Activated CD4-positive, alpha-beta memory T cell treated with anti-CD3 and anti-CD28 coated beads, Interleukin-2, amount 10 ng/mL, durations not matched to agents 7 days and 5 days (primary cell): Measurements from ENCODE around the gene LYL1. TPM values are rescaled to one million over a fixed set of nuclear protein-coding genes. Genes with fewer than 3 reads are reported as not detected.

Experiments
- CTCF ChIA-PET: fragments of 350-600 bp; sonication (Branson Sonifier 250); formaldehyde crosslinking; loops from one replicate; lab custom pipeline; 2021; ENCODE audit warnings: antibody characterized with exemption, inconsistent platforms; lab: Charles Lee
- POLR2A ChIA-PET: fragments of 350-600 bp; sonication (Branson Sonifier 250); formaldehyde crosslinking; loops from one replicate; lab custom pipeline; 2021; ENCODE audit warnings: antibody characterized with exemption; lab: Charles Lee
- DNase-seq: peaks from one replicate; pipeline ENCODE4 v3.0.0-alpha.2; 2020
- H3K27ac Mint-ChIP-seq: one replicate; pipeline ENCODE4 v1.8.0; 2021; ENCODE audit warnings: mild to moderate bottlenecking, mixed read lengths
- H3K27me3 Mint-ChIP-seq: one replicate; pipeline ENCODE4 v1.8.0; 2021; ENCODE audit warnings: mixed read lengths
- H3K36me3 Mint-ChIP-seq: one replicate; pipeline ENCODE4 v1.8.0; 2021; ENCODE audit warnings: low read depth, mixed read lengths
- H3K4me1 Mint-ChIP-seq: one replicate; pipeline ENCODE4 v1.8.0; 2021; ENCODE audit warnings: mixed read lengths
- H3K4me3 Mint-ChIP-seq: one replicate; pipeline ENCODE4 v1.8.0; 2021; ENCODE audit warnings: mild to moderate bottlenecking, mixed read lengths
- H3K9me3 Mint-ChIP-seq: one replicate; pipeline ENCODE4 v1.8.0; 2021; ENCODE audit warnings: mixed read lengths
- total RNA-seq, 2 experiments: library from RNA; stranded (reverse); gene quantifications; one replicate each; pipeline ENCODE4 v1.2.3, GENCODE V29; 2021

The LYL1 gene
- total RNA-seq, 2 experiments from 2014 or later = 5.7 to 6.2 TPM

DNA sequence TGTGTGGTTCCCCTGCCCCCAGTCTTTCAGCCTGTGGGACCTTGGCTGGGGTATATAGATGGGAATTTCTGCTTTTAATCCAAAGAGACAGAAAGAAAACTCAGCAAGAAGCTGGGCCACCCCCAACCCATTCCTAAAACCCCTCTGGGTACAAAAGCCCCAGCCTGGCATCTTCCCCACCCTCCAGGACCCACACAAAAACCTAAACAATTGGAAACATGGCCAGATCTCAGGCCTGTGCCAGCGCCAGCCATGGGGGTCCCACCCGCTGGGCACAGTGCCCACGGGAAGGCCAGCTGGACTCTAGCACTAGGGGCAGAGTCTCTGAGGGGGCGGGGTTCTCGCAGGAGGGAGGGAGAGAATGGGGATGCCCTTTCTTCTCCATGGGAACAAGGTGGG is 8.6 kb downstream of the LYL1 start:
- no peak overlapping the region for H3K4me3 Mint-ChIP-seq
- ChIA-PET CTCF (interaction anchor here (0.6 to 4.4 kb wide), 17 partner anchors 9 to 231 kb away, joined by 3 to 67 read pairs (median 5); no protein-coding TSS in a partner anchor), POLR2A (interaction anchor here (0.6 to 1.3 kb wide), 6 partner anchors 12 to 118 kb away, joined by 3 to 6 read pairs (median 4); partner anchors contain the start of gene NACC1)
- no peaks in the 10 kb centered on the region for H3K9me3 Mint-ChIP-seq
- peaks cover 34% of the 10 kb centered on the region for H3K4me1 Mint-ChIP-seq
- H3K36me3 Mint-ChIP-seq = peaks cover 2% of the 10 kb centered on the region
- H3K27ac Mint-ChIP-seq = no peak overlapping the region
- peaks cover 33% of the 10 kb centered on the region for H3K27me3 Mint-ChIP-seq
- no peak for DNase-seq

DNA sequence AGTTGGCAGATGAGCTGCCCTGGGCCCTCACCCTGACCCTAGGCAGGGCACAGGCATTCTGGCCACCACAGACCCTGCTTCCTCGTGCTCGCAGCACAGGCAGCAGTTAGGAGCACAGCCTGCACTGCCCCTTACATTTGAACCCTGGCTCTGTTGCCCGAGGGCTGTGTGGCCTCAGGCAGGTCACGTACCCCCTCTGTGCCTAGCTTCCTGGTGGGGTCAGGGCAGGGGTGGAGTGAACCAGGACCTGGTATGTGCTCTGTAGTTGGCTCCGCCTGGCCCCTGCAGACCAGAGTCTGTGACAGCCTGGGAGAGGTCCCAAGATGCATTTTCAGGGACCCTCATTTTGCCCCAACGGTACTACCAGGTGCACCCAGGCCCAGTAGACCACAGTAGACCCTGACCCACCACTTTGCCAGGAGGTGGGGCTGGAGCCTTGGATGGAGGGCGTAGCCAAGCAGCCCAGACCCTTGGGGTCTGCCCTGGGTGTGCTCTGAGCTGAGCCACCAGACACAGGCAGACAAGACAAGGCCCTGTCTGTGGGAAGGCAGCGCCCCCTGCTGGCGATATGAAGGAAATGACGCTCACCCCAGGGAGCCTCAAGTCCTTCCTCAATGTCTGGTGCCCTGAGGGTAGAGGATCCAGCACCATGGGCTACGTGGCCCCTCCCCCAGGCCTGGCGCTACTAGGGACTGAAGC is 9.1 kb downstream of the LYL1 start:
- POLR2A ChIA-PET = interaction anchor here (0.9 to 1.3 kb wide), 6 partner anchors 11 to 126 kb away, joined by 3 to 6 read pairs (median 4); partner anchors contain the start of gene NACC1
- H3K9me3 Mint-ChIP-seq = no peaks in the 10 kb centered on the region
- no peak overlapping the region for H3K27ac Mint-ChIP-seq
- peak; percentile 85 for DNase-seq
- no peaks in the 10 kb centered on the region for H3K36me3 Mint-ChIP-seq
- CTCF ChIA-PET = interaction anchor here (0.6 to 4.4 kb wide), 18 partner anchors 8 to 230 kb away, joined by 3 to 67 read pairs (median 5); no protein-coding TSS in a partner anchor
- H3K27me3 Mint-ChIP-seq = peaks cover 31% of the 10 kb centered on the region
- H3K4me3 Mint-ChIP-seq = no peak overlapping the region
- peaks cover 30% of the 10 kb centered on the region for H3K4me1 Mint-ChIP-seq

DNA sequence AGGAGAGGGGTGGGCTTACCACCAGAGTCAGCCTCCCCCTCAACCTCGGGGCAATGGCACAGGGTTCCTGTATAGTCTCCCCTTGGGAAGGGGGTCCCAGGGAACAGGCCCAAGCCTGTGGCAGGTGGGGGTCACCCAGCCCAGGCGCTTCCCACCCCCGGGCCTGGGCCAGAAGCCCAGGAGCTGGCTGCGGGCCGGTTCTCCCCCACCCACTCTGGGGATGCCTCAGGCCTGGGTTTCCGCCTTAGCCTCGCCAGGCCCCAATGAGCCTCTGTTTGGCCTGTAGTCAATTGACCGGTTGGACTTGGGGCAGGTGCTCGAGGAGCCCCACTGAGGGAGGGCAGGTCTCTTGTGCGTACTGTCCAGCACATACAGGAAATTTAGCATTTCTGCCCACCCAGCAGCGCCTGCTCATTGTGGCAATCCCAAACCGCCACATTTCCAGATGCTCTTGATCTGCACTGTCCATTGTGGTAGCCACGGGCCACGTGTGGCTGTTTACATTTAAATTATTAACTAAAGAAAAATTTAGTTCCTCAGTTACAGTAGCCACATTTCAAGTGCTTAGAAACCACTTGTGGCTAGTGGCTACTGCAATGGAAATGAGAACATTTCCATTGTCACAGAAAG is 9.9 kb downstream of the LYL1 start:
- POLR2A ChIA-PET = interaction anchor here (1.0 kb wide), 1 partner anchor 125 kb away, joined by 3 read pairs; no protein-coding TSS in a partner anchor
- Mint-ChIP-seq H3K27ac (no peak overlapping the region), H3K9me3 (no peaks in the 10 kb centered on the region), H3K4me3 (no peak overlapping the region), H3K4me1 (peaks cover 22% of the 10 kb centered on the region), H3K36me3 (no peaks in the 10 kb centered on the region), H3K27me3 (peaks cover 25% of the 10 kb centered on the region)
- no peak for DNase-seq
- CTCF ChIA-PET = interaction anchor here (0.9 to 4.4 kb wide), 6 partner anchors 24 to 128 kb away, joined by 3 to 67 read pairs (median 15); no protein-coding TSS in a partner anchor

DNA sequence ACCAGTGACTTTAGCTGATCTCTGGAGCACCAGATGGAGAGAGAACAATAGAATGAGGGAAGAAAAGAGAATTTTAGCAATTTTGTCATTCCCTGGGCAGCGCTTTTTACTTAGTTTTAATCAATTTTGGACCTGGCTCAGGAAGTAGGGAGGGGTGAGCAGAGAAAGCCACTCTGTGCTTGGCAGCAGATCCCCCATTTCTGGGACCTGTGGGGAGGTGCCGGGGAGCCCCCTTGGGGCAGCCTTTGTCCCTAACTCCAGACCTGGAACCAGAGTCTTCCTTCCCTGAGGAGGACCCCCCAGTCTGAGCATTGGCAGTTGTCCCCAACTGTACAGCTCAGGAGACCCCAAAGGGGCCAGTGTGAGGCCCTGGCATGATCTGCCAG is 10.5 kb downstream of the LYL1 start:
- Mint-ChIP-seq H3K4me1 (peaks cover 20% of the 10 kb centered on the region), H3K9me3 (no peaks in the 10 kb centered on the region), H3K27ac (no peak overlapping the region), H3K4me3 (no peak overlapping the region), H3K36me3 (no peaks in the 10 kb centered on the region), H3K27me3 (peaks cover 21% of the 10 kb centered on the region)
- CTCF ChIA-PET = interaction anchor here (1.0 to 1.1 kb wide), 2 partner anchors 12 to 31 kb away, joined by 3 to 8 read pairs; no protein-coding TSS in a partner anchor
- DNase-seq = no peak
- POLR2A ChIA-PET = no interaction called here

DNA sequence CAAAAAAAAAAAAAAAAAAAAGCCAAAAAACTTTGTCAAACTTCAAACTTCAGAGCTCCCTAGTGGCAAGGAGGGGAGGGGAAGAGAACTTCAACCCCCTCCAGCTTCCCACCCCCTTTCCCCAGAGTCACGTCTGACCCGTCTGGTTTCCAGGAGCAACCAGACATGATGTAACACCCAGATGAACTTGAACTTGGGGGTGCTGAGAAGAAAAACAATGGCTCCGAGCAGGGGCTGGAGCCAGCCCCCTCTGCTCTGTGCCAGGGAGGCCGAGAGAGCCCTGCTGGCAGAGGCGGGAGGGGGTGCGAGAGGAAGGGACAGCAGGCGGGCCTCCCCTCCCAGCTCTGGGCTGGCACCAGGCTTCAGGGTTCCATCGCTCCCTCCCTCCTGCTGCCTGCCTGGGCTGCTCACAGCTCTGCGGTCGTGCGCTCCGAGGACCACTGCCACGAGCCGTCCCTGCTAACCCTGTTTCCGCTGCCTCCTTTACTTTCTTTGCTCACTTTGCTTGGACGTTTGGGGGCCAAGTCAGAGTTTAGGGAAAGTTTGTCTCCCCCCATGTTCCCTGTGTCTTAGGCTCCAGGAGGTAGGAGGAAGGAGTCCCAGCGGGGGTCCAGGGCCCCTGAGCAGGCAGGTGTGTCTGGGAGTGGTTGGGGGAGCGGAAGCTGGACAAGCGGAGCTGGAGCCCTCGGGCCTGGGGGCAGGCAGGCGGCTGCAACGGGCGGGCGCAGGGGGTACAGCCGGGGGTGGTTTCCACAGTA is 11.1 kb downstream of the LYL1 start:
- POLR2A ChIA-PET = no interaction called here
- H3K4me1 Mint-ChIP-seq = peaks cover 16% of the 10 kb centered on the region

DNA sequence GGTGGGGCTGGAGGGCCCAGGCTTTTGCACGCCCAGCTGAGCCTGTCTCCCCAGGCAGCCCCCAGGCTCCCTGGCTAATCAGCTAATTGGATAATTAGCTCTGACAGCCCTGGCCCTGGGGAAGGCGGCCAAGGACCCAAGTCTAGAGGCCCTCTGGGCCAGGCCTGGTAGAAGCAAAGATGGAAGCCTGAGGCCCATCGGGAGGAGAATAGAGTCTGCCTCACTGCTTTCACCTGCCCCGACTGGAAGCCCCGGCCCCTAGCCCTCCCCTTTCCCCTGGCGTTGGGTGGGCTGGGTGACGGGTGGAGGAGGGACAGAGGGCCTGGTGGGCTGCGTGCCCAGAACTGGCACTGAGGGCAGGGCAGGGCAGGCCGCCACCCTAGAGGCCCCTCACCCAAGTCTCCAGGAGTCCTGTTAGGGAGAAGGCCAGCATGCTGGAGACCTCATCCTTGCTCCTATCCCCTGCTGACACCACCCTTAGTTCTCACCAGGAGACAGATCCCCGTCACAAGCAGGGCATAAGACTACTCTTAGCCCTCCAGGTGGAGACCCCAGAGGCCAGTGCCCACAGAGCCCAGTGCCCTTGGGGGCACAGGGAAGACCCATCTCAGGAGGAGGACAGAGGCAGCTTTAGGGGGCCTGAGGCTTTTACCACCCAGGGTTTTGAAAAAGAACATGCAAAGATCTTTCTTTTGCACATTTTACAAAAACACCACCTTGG is 12.0 kb downstream of the LYL1 start:
- H3K27me3 Mint-ChIP-seq = peaks cover 14% of the 10 kb centered on the region
- H3K27ac Mint-ChIP-seq = no peak overlapping the region
- peaks cover 10% of the 10 kb centered on the region for H3K4me1 Mint-ChIP-seq
- no peaks in the 10 kb centered on the region for H3K36me3 Mint-ChIP-seq
- POLR2A ChIA-PET = no interaction called here
- no peaks in the 10 kb centered on the region for H3K9me3 Mint-ChIP-seq
- H3K4me3 Mint-ChIP-seq = no peak overlapping the region
- no peak for DNase-seq
- CTCF ChIA-PET = interaction anchor here (0.8 to 1.9 kb wide), 2 partner anchors 111 to 113 kb away, joined by 3 to 9 read pairs; no protein-coding TSS in a partner anchor

More for the DNA sequence above, 11.1 kb downstream of the LYL1 start:
- Mint-ChIP-seq H3K9me3 (no peaks in the 10 kb centered on the region), H3K36me3 (no peaks in the 10 kb centered on the region), H3K27ac (no peak overlapping the region), H3K27me3 (peaks cover 17% of the 10 kb centered on the region), H3K4me3 (no peak overlapping the region)
- DNase-seq = no peak
- CTCF ChIA-PET = interaction anchor here (0.8 to 1.1 kb wide), 3 partner anchors 13 to 112 kb away, joined by 3 to 8 read pairs (median 3); no protein-coding TSS in a partner anchor

DNA sequence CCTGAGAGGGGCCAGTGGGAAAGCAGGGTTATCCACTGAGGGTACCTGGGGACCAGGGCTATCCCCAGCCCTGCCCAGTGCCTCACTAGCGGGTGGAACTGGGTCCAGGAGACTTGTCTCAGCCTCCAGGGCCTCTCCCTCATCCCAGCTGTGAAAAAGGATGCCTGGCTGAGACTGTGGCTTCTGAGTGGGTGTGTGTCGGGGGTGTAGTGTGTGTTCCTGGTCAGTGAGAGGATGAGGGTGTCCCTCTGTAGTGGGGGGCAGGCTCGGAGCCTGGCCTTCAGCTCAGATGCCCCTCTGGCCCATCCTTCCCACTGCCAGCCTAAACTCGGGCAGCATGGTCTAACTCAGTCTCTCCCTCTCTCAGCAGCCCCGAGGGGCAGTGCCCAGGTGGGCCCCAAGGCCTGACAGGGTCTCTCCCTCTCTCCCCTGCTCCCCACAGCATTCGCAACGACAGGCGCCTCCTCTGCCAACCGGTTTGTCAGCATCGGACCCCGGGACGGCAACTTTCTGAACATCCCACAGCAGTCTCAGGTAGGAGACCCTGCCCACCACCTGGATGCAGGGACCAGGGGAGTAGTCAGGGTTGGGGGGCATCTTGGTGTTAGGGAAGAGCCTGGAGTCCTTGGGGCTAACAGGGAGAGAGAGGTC is 12.7 kb downstream of the LYL1 start:
- CTCF ChIA-PET = interaction anchor here (1.9 kb wide), 1 partner anchor 113 kb away, joined by 9 read pairs; no protein-coding TSS in a partner anchor
- Mint-ChIP-seq H3K4me1 (peaks cover 10% of the 10 kb centered on the region), H3K27ac (no peak overlapping the region), H3K4me3 (no peak overlapping the region), H3K9me3 (no peaks in the 10 kb centered on the region), H3K27me3 (peaks cover 15% of the 10 kb centered on the region), H3K36me3 (no peaks in the 10 kb centered on the region)
- POLR2A ChIA-PET = no interaction called here
- no peak for DNase-seq

DNA sequence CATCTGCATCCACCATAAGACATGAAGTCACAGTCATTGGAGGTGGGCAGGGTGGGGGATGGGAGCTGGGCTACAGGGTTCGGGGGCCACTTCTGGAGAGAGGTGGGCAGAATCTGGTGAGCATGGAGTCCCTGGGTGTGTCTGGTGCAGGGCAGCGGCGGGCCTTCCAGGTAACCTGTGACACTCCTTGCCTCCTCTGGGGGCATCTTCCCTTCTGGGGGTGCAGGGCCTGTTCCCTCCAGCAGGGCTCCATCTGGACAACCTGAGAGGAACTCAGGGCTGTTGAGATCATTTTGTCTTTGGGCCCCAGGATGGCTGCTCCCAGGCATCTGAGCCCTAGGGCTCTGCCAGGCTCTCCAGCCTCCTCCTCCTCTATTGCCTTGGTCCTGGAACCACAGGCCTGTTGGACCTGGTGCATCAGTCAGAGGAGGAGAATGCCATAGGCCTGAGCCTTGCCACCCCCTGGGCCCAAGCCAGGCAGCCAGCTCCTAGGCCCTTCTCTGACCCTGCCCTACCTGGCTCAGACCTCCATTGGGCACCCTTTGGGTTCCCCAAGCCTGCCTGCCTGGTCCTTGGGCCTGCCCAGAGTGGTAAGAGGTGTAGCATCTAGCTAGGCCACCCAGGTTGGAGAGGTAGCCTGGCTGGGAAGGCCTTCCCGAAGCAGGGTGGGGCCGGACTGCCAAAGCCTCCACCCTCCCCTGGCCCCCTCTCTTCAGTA is 13.4 kb downstream of the LYL1 start:
- Mint-ChIP-seq H3K27me3 (peaks cover 12% of the 10 kb centered on the region), H3K9me3 (no peaks in the 10 kb centered on the region), H3K27ac (no peak overlapping the region), H3K4me3 (no peak overlapping the region), H3K36me3 (no peaks in the 10 kb centered on the region), H3K4me1 (peaks cover 4% of the 10 kb centered on the region)
- CTCF ChIA-PET = interaction anchor here (1.9 kb wide), 1 partner anchor 112 kb away, joined by 9 read pairs; no protein-coding TSS in a partner anchor
- POLR2A ChIA-PET = no interaction called here
- no peak for DNase-seq

DNA sequence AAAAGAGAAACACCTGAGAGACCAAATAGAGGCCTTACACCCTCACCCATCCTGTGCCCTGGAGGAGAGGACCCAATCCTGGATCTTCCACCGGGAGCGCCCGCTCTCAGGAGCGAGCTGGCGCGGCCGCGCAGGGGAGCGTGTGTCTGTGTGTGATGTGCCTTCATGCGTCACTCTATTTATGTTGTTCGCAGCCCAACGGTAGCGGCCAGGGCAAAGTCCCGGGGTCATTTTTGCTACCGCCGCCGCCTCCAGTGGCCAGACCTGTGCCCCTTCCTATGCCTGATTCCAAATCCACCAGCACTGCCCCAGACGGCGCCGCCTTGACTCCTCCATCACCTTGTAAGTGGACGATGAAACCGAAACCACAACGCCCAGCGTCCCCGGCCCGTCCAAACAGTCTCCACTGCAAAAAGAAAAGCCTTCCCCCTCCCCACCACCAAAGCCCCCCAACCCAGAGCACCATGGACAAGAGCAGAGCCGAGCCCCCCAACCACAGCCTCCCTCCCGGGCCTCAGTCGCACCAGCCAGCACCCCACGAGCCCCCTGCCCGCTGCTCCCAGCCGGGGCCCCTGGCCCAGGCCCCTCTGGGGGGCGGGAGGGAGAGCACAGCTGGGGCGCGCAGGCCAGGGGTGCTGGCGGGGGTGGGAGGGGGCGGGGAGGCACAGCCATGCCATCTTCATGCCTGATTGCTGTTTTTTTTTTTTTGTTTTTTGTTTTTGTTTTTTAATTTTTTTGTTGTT is 14.7 kb downstream of the LYL1 start:
- peaks cover 9% of the 10 kb centered on the region for H3K27me3 Mint-ChIP-seq

DNA sequence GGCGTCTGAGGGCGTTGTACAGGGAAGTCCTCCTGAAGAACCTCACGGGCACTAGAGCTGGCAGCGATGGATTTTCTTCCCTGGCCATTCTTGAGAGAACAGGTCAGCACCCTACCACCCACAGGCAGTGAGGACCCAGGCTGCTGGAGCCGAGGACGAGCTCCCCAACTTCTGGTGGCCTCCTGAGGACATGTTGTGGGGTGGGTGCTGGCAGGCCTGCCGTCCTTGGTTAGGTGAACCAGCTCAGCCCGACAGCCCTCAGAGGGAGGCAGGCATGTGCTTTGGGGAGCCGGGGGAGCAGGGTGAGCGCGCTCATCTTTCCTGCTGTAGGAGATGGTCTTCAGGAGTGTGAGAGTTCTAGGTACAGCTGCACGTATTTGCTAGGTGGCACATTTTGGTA is 15.4 kb downstream of the LYL1 start:
- Mint-ChIP-seq H3K27ac (no peak overlapping the region), H3K36me3 (no peaks in the 10 kb centered on the region), H3K27me3 (peaks cover 9% of the 10 kb centered on the region), H3K9me3 (no peaks in the 10 kb centered on the region), H3K4me3 (no peak overlapping the region), H3K4me1 (no peaks in the 10 kb centered on the region)
- DNase-seq = no peak
- CTCF ChIA-PET = interaction anchor here (1.9 to 2.0 kb wide), 2 partner anchors 26 to 110 kb away, joined by 7 to 8 read pairs; no protein-coding TSS in a partner anchor
- POLR2A ChIA-PET = no interaction called here

More for the DNA sequence above, 14.7 kb downstream of the LYL1 start:
- Mint-ChIP-seq H3K36me3 (no peaks in the 10 kb centered on the region), H3K4me1 (no peaks in the 10 kb centered on the region), H3K4me3 (no peak overlapping the region), H3K27ac (no peak overlapping the region), H3K9me3 (no peaks in the 10 kb centered on the region)
- POLR2A ChIA-PET = no interaction called here
- CTCF ChIA-PET = interaction anchor here (1.9 kb wide), 1 partner anchor 27 kb away, joined by 7 read pairs; no protein-coding TSS in a partner anchor
- no peak for DNase-seq
